ENCODE data around the gene FLOT1.

FLOT1 gene

GRCh38 chr6:30744054-30744805 is 1.7 kb upstream of the FLOT1 start, which contains the start of gene IER3:
Gene IER3, minus strand, starts transcription at chr6:30744547. Its CDS starts 29 bp downstream, at chr6:30744518.
- DNase-seq = peak; percentile 85 to 90

GRCh38 chr6:30743099-30744053 is 889 bp upstream of the FLOT1 start:
- peak; percentile 48 to 57 for DNase-seq

GRCh38 chr6:30741789-30742315 is 635 bp downstream of the FLOT1 start:
- peak in 1 of 2 donors; percentile 67 for DNase-seq

GRCh38 chr6:30741063-30741779 is 1.3 kb downstream of the FLOT1 start:
- peak in 1 of 2 donors; percentile 52 for DNase-seq

GRCh38 chr6:30740540-30740870 is 2.0 kb downstream of the FLOT1 start:
- no peak for DNase-seq

- no peak for DNase-seq
Measured at GRCh38 chr6:30738532-30738931, 4.0 kb downstream of the FLOT1 start.

GRCh38 chr6:30735668-30736314 is 6.7 kb downstream of the FLOT1 start:
- DNase-seq = no peak

- DNase-seq = no peak
Measured at GRCh38 chr6:30732237-30732943, 10.1 kb downstream of the FLOT1 start.

GRCh38 chr6:30730601-30731435 is 11.7 kb downstream of the FLOT1 start:
- DNase-seq = peak; percentile 86 to 89

- no peak for DNase-seq
Measured at GRCh38 chr6:30727920-30728553, 14.4 kb downstream of the FLOT1 start.

- peak in 1 of 2 donors; percentile 36 for DNase-seq
Measured at GRCh38 chr6:30726506-30727413, 15.7 kb downstream of the FLOT1 start.

- DNase-seq = peak in 1 of 2 donors; percentile 47
Measured at GRCh38 chr6:30725713-30726505, 16.6 kb downstream of the FLOT1 start.

GRCh38 chr6:30724906-30725667 is 17.4 kb downstream of the FLOT1 start:
- no peak for DNase-seq

- DNase-seq = peak in 1 of 2 donors; percentile 10
Measured at GRCh38 chr6:30723843-30724741, 18.4 kb downstream of the FLOT1 start.

GRCh38 chr6:30723159-30723842 is 19.2 kb downstream of the FLOT1 start:
- DNase-seq = peak in 1 of 2 donors; percentile 6

Data from stimulated activated CD4-positive, alpha-beta T cell treated with anti-CD3 and anti-CD28 coated beads, Interleukin-2, amount 100 ng/mL, for 24 hours (primary cell).